Germinal center (tissue), 1 donor: ENCODE data around the gene ZBTB7C.
A peak's percentile ranks its signal among the peaks of the same experiment; 100 is the strongest.

Experiments used
- DNase-seq: peaks from one replicate; pipeline ENCODE4 v3.0.0; 2012; ENCODE audit warnings: mixed read lengths, low spot score

ZBTB7C gene

DNA sequence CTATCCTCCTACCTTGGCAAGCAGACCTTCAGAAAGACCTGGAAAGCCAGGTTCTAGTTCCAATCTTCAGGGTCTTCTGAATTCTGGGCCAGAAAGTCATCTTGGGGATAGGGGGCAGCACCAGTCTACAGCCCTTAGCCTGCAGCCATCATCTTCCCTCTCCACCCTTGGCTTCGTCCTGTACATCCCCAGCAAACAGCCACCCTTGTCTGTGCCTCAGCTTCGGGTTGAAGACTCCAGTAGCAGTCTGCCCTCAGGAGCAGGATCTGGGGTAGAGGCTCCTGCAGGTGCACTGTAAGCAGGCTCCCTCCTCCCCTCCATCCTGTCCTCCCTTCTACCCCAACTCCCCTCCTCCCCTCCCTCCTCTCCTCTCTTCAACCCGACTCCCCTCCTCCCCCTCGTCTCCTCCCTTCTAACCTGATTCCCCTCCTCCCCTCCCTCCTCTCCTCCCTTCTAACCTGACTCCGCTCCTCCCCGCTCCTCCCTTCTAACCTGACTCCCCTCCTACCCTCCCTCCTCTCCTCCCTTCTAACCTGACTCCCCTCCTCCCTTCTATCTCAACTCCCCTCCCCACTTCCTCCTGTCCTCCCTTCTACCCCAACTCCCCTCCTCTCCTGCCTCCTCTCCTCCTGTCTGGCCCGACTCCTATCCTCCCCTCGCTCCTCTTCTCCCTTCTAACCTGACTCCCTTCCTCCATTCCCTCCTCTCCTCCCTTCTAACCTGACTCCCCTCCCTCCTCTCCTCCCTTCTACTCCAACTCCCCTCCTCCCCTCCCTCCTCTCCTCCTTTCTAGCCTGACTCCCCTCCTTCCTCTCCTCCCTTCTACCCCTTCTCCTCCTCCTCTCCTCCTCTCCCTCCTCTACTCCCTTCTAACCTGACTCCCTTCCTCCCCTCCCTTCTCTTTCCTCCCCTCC is 388.6 kb downstream of the ZBTB7C start:
- DNase-seq = no peak

DNA sequence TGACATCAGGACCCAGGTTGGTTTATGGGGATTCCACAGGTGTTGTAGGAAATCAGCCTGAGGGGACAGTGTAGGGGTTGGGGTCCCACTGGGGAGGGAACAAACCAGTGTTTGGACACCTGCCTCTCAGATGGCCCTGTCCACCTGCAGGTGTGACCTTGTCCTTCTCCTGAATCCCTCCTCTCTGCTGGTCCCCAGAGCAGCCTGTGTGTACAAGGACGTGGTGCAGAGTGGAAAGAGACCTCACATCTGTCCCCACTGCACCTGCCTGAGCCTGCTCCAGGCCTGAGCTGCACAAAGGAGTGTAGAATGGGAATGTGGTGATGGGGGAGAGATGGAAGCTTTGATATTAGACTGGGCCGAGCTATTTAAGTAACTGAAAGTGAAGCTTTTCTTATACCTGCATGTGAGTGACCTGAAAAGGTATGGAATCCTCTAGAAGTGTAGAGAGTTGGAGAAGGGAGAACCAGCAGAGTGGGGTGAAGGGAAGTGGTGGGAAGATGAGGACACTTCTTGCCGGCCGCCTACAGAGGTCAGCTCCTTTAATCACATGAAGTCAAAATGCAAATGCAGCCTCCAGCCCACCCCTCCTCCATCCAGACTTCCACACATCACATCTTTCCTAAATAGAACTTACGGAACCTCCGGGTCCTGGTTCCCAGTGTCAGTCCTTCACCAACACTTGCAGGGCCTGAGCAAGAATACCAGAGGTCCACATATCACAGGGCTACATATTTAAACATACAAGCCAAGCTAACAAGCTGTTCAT is 389.4 kb downstream of the ZBTB7C start:
- no peak for DNase-seq

- no peak for DNase-seq
These were observed 390.3 kb downstream of the ZBTB7C start for GRCh38 chr18:48018851-48019250.

- no peak for DNase-seq
These were observed 391.5 kb downstream of the ZBTB7C start for GRCh38 chr18:48017635-48018034.

DNA sequence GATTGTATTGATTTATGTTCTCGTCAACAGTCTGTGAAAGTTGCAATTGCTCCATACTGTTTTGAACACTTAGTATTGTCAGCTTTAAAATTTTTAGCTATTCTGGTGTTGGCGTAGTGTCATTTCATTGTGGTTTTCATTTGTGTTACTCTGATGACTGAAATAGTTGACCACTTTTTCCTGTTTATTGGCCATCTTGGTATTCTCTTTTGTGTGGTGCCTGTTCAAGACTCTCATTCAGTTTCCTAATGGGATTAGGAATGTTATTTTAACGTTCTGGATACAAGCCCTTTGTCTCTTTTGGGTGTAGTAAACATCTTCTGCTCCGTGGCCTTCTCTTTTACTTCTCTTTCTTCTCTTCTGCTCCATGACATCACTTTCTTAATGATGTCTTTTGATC is 396.0 kb downstream of the ZBTB7C start:
- no peak for DNase-seq

DNA sequence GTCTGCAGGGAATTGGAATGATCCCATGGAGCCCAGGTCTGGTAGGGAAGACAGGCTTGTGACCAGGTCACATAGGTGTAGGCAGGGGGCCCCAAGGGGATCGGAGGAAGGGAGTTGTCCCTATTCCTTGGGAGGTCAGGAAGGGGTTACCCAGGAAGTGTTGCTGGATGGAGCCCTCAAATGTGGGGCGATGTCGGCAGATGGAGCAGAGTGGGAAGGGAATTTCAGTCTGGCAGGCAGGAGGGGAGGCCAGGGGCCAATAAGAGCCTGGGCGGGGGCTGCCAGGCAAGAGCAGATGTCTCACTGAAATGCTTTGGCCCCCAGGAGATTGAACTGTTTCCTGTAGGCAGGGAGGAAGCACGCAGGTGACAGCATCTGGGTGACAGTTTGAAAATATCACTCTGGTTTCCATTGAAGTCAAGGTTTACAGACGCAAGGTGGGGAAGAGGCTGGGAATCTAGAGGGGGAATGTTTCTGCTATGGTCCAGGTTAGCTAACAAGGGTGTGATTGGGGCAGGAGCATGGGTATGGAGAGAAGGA is 397.2 kb downstream of the ZBTB7C start:
- no peak for DNase-seq

DNA sequence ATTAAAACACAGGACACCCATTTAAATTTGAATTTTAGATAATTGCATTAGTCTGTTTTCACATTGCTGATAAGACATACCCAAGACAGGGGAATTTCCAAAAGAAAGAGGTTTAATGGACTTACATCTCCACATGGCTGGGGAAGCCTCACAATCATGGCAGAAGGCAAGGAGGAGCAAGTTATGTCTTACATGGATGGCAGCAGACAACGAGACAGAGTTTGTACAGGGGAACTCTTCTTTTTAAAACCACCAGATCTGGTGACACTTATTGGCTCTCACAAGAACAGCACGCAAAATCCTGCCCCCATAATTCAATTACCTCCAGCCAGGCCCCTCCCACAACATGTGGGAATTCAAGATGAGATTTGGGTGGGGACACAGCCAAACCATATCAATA is 398.9 kb downstream of the ZBTB7C start:
- no peak for DNase-seq

DNA sequence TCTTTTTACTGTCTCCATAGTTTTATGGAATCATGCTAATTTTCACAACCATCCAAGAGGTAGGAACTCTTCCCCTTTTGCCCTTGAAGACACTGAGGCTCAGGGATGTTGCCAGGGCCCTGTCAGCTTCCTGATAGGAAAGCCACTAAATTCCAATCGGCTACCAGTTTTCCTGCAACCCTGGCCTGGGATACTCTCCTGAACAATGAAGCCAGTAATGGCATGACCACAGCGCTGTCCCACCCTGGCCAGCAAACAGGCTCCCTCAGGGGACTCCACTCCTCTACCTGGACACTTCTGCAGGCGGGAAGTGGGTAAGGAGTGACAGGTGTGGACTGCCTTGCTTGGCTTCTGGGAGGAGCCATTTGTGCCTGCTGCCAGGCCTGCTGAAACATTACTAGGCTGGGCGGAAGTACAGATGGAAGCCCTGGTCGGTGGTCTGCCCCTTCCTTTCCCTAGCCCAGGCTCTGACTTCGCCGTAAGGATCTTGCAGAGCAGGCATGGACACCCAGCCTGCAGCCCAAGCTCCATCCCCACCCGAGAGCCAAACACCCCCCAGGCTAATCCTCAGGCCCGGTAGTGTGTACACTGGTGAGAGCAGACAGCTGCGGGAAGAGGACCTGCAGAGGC is 400.0 kb downstream of the ZBTB7C start:
- DNase-seq = no peak

DNA sequence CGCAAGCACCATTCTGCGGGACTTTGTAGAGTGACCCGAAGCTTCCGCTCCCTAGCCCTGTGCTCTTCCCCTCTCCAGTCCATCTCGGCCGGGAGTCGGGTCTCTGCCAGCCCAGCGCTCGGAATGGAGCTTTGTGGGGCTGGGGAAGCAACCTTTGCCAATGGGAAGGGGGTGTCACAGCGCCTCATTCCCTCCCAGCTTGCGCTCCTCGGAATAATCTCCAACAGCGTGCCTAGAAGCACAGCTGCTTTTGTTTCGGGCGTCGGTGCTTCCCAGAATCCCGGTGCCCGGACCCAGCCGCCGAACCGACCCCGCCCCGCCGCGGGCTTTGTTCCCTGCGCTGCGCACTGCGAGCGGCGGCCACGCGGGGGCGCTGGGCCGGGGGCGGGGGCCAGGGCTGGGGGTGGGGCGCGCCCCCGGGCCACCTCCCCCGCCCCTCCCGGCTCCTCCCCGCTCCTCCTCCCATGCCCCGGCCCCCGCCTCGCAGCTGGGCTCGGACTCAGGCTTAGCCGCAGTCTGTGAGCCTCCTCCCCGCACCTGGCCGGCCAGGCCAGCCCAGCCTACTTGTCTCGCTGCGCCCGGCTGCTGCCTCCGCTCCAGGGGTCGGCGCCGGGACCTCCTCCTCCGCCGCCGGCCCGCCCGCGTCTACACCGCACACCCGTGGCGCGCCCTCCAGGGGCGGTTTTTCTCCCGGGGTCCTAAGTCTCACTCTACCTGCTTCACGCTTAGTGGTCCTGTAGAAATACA is 401.1 kb downstream of the ZBTB7C start:
- peak; percentile 81 for DNase-seq

- no peak for DNase-seq
These were observed 401.8 kb downstream of the ZBTB7C start for GRCh38 chr18:48007381-48007780.

DNA sequence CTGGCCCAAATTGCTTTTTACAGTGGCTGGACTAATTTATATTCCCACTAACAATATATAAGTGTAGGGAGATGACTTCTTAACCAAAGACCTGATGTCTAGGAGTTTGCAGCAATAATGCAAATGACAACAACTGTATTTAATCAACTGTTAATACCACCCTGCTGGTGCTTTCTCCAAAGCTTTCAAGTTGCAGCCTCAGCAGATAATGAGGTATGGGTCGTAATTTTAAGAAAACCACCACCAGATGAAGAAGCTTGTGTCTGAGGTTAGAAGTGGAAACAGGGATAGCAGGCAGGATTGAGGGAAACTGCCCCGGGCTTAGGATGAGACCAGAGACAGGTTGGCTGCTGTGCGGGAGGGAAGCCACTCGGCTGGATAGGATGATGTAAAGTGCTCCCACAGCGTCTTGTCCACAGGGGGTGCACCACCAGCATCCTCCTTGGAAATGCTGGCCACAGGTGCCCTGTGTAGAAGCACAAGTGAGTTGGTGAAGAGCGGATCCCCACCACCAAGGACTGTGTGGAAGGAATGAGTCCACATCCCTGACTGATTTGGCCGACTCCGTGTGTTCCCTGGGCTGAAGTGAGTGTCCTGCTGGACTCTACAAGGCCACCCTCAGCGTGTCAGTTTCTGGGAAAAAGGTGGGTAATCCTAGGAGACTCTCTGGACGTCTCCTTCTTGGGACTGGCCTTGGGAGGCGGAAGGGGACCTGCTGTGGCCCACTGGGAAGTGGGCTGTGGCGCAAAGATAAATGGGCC is 402.6 kb downstream of the ZBTB7C start:
- DNase-seq = no peak

DNA sequence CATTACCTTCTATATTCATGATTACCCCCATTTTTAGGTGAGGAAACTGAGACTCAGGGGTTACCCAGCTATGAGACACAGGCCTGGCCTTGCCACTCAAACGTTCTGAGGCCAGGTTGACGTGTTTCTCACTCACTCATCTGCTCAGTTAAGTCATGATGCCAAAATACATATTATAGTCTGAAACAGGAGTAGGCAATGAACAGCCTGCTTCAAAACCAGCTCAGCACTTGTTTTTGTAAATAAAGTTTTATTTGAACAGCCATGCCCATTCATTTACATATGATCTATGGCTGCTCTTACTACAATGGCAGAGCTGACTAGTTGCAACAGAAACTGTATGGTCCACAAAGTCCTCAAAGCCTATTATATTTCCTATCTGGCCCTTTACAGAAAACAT is 404.6 kb downstream of the ZBTB7C start:
- no peak for DNase-seq

DNA sequence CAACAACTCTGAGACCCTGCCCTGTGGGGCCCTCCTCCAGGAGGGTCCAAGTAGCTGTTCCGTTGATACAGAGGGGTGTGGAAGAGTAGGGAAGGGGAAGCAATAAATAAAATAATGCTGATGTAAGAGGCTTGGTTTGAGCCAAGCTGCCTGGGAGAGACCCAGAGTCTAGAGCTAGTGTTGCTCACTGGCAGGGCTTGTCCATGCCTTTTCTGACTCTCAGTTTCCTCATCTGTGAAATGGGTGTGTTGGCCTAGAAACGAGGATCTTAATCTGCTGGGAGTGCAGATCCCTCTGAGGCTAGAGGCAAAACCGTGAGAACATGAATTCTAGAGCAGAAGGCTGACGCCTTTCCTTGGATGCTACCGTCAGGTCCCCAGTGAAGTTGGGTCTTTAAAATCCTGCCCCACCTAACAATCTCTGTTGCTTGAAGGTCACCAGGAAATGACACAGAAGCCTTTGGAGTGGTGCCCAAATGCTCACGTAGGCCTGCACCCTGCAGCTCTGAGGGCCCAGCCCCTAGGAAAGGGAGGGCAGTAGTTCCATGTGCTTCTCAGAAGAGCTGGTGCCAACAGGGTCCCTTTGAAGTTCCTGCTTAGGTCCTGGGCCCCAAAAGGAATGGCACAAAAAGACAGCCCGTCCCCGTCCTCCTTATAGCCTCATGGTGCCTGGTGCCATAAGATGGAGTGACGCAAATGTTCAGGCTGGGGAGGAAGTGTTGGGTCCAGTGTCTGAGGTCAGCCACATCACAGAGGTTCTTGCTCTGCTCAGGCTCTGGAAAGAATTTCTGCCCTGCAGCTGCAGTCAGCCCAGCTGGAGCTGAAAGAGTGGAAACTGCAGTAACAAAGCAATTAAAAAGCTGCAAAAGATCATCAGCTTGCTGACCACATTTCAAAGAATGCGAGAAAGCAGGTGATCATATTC is 405.5 kb downstream of the ZBTB7C start:
- DNase-seq = no peak

- no peak for DNase-seq
These were observed 406.2 kb downstream of the ZBTB7C start for GRCh38 chr18:48002933-48003365.

DNA sequence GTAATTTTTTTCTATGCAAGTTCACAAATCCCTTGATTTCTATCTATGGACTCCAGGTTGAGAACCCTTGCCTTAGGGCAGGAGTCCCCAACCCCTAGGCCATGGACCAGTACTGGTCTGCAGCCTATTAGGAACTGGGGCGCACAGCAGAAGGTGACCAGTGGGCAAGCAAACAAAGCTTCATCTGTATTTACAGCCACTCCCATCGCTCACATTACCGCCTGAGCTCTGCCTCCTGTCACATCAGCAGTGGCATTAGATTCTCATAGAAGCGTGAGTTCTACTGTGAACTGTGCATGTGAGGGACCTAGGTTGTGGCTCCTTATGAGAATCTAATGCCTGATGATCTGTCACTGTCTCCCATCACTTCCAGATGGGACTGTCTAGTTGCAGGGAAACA is 408.5 kb downstream of the ZBTB7C start:
- no peak for DNase-seq

DNA sequence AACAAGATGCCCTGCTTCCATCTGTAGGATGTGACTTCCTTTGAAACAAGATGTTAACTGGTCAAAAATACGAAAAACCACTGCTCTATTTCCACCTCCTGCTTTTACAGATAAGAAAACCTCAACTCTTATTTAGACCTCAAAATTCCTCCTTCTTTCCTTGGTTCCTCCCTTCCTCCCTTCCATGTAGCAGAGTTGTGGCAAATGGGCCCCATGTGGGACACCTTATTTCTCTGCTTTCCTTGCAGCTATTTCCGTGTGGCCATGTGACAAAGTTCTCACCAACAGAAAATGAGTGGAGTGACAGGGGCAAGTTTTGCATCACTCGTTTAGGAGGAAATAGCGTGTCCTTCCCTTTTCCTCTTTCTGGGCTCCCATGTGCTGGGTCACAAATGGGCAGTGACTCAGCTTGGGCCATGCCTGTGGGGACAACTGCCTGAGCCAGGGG is 409.4 kb downstream of the ZBTB7C start:
- no peak for DNase-seq

GRCh38 chr18:47997338-47997780 is 411.8 kb downstream of the ZBTB7C start:
- DNase-seq = no peak

DNA sequence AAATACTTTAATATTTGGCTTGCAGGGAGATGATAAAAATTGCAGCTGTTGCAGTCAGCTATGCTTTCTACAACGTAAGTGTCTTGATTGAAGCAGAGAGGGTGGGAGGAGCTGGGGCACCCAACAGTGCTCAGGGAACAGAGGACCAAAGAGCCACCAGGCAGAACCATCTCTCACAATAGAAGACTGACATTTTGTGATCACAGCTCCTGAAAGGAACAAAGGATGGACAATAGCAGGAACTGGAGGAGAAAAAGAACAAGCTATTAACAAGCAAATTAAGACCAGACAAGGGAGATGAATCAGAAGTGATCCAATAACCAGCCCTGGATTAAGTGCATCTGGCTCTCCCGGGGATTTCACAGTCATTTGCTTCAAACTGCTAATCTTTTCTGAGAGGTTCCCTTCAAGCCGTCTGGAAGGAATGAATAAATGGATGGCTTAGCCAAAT is 413.1 kb downstream of the ZBTB7C start:
- no peak for DNase-seq

GRCh38 chr18:47995654-47996053 is 413.5 kb downstream of the ZBTB7C start:
- no peak for DNase-seq

DNA sequence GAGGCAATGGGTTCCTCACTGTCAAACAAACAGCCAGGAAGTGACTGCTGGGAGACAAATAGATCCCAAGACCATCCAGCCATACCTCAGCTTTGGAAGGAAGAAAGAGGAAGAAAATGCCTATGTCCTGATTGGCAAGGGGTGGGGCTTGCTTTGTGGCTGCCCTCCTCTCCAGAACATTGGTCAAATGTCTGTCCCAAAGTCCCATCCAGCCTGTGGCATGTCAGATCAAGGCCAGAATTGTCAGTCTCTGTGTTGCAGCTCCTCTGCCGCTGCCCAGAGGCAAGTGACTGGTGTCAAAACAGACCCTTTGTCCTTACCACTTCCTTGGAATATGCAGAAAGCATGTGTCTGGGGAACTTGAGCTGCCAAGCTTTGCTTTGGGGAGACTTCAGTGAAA is 415.8 kb downstream of the ZBTB7C start:
- no peak for DNase-seq
